PC-3 (cell line): ENCODE measurements around the gene ARID5A. TPM values are rescaled to one million over a fixed set of nuclear protein-coding genes. Genes with fewer than 3 reads are reported as not detected.
"Not testable (repeated sequence)": the region's sequence is repeated elsewhere in the genome, so short reads cannot be mapped to it uniquely, and the experiment has no call there.

Source experiments
- ATAC-seq: fragments of 200-7000 bp; cut with Tn5 transposase; 2 replicates; pipeline ENCODE4 v1.9.1; 2020; ENCODE audit warnings: mild to moderate bottlenecking, moderate library complexity
- BruUV-seq: library from RNA; stranded (reverse); fragments of 400-500 nt; replicated peaks from 2 replicates; lab custom pipeline; 2021; lab: Mats Ljungman, UMichigan
- CTCF ChIA-PET: fragments of 300-600 bp; sonication (Branson Sonifier 250); formaldehyde crosslinking; loops from one replicate; lab custom pipeline; 2022; ENCODE audit warnings: antibody characterized with exemption; lab: Charles Lee
- POLR2A ChIA-PET: fragments of 300-600 bp; sonication (Branson Sonifier 250); formaldehyde crosslinking; loops from one replicate; lab custom pipeline; 2022; ENCODE audit warnings: antibody characterized with exemption; ENCODE audit not compliant: unreplicated experiment; lab: Charles Lee
- DNase-seq: peaks from one replicate; pipeline ENCODE4 v3.0.0-alpha.2; 2015
- H2AFZ ChIP-seq: fragments of 300-600 bp; sonication (generic); 2 replicates; pipeline ENCODE4 v1.6.0; 2016; ENCODE audit warnings: antibody characterized with exemption, low read length
- H3F3A ChIP-seq: fragments of 300-600 bp; sonication (generic); one replicate; pipeline ENCODE4 v1.6.0; 2017; ENCODE audit warnings: antibody characterized with exemption, low read length, control low read depth, mild to moderate bottlenecking; ENCODE audit not compliant: unreplicated experiment
- H3K27ac ChIP-seq: fragments of 300-600 bp; sonication (generic); 2 replicates; pipeline ENCODE4 v1.5.1; 2016; ENCODE audit warnings: mild to moderate bottlenecking, low read length
- H3K27me3 ChIP-seq: fragments of 300-600 bp; sonication (generic); 2 replicates; pipeline ENCODE4 v1.6.1; 2016; ENCODE audit warnings: low read length, mixed read lengths
- H3K36me3 ChIP-seq: fragments of 300-600 bp; sonication (generic); 2 replicates; pipeline ENCODE4 v1.6.1; 2016; ENCODE audit warnings: low read depth, mixed run types, low read length, mixed read lengths
- H3K4me1 ChIP-seq: fragments of 300-600 bp; sonication (generic); 2 replicates; pipeline ENCODE4 v1.5.1; 2016; ENCODE audit warnings: low read length; ENCODE audit not compliant: insufficient read depth
- H3K4me2 ChIP-seq: fragments of 300-600 bp; sonication (generic); 2 replicates; pipeline ENCODE4 v1.6.0; 2016; ENCODE audit warnings: low read length
- H3K4me3 ChIP-seq: fragments of 300-600 bp; sonication (generic); 2 replicates; pipeline ENCODE4 v1.5.1; 2016; ENCODE audit warnings: mild to moderate bottlenecking, low read length, mixed read lengths
- H3K79me2 ChIP-seq: fragments of 300-600 bp; sonication (generic); 2 replicates; pipeline ENCODE4 v1.6.1; 2017; ENCODE audit warnings: low read length, mixed read lengths
- H3K9ac ChIP-seq: fragments of 300-600 bp; sonication (generic); 2 replicates; pipeline ENCODE4 v1.6.0; 2016; ENCODE audit warnings: mild to moderate bottlenecking, low read length
- H3K9me2 ChIP-seq: fragments of 300-600 bp; sonication (generic); replicated peaks from 2 replicates; pipeline ENCODE4 v1.6.1; 2016; ENCODE audit warnings: mixed run types, low read length, mixed read lengths
- H3K9me3 ChIP-seq: fragments of 300-600 bp; sonication (generic); 2 replicates; pipeline ENCODE4 v1.6.1; 2016; ENCODE audit warnings: low read length, mixed read lengths
- H4K20me1 ChIP-seq: fragments of 300-600 bp; sonication (generic); 2 replicates; pipeline ENCODE4 v1.6.1; 2016; ENCODE audit warnings: low read length, mixed read lengths
- CTCF ChIP-seq: fragments of 300-600 bp; sonication (generic); conservative IDR thresholded peaks from 2 replicates; pipeline ENCODE4 v1.5.1; 2017; ENCODE audit warnings: antibody characterized with exemption, low read depth, mild to moderate bottlenecking, low read length
- EZH2 ChIP-seq: fragments of 300-600 bp; sonication (generic); IDR thresholded peaks from one replicate; pipeline ENCODE4 v1.6.1; 2017; ENCODE audit warnings: antibody characterized with exemption, mild to moderate bottlenecking, low read length; ENCODE audit not compliant: unreplicated experiment
- EZH2phosphoT487 ChIP-seq: fragments of 300-600 bp; sonication (generic); IDR thresholded peaks from 2 replicates; pipeline ENCODE4 v1.6.1; 2018; ENCODE audit warnings: mild to moderate bottlenecking, antibody characterized with exemption, low read length, borderline replicate concordance
- intact Hi-C: fragments of 100-400 bp; cut with micrococcal nuclease; formaldehyde crosslinking; loops from 2 replicates; pipeline ENCODE4 v1.9.0; 2023
- total RNA-seq: library from RNA; depleted of rRNA; stranded (reverse); fragments of >200 nt; gene quantifications from 2 replicates; pipeline ENCODE4 v1.2.3, GENCODE V29; 2014

Gene ARID5A
- total RNA-seq, 1 experiment from 2014 or later, result 8.2 TPM

GRCh38 chr2:96498021-96498431 is 38.5 kb upstream of the ARID5A start:
- intact Hi-C loops, result loop anchor here (1.0 kb wide), 1 partner anchor 9 kb away; no protein-coding TSS in a partner anchor
- no peaks in the 10 kb centered on the region for H3K36me3 ChIP-seq
- TF ChIP-seq CTCF (no peak), EZH2 (no peak), EZH2phosphoT487 (no peak)
- H2AFZ ChIP-seq, result no peak overlapping the region
- H4K20me1 ChIP-seq, result no peaks in the 10 kb centered on the region
- BruUV-seq, result no TSS peak
- no peaks in the 10 kb centered on the region for H3K9me2 ChIP-seq
- no peak overlapping the region for H3K27ac ChIP-seq
- H3F3A ChIP-seq, result no peaks in the 10 kb centered on the region
- no peaks in the 10 kb centered on the region for H3K79me2 ChIP-seq
- H3K4me3 ChIP-seq, result no peak overlapping the region
- ATAC-seq (no peak), DNase-seq (no peak)
- no peaks in the 10 kb centered on the region for H3K9me3 ChIP-seq
- ChIA-PET CTCF (no interaction called here), POLR2A (no interaction called here)
- H3K4me1 ChIP-seq, result peaks cover 3% of the 10 kb centered on the region; the same call in 1 of the 2 replicates
- no peaks in the 10 kb centered on the region for H3K27me3 ChIP-seq
- no peak overlapping the region for H3K4me2 ChIP-seq
- no peak overlapping the region for H3K9ac ChIP-seq

GRCh38 chr2:96498611-96499010 is 37.9 kb upstream of the ARID5A start:
- H3F3A ChIP-seq, H3K27ac ChIP-seq, ATAC-seq, POLR2A ChIA-PET, H4K20me1 ChIP-seq, CTCF ChIA-PET, H3K4me3 ChIP-seq, H3K4me2 ChIP-seq, BruUV-seq, H3K36me3 ChIP-seq, H3K79me2 ChIP-seq, DNase-seq, H2AFZ ChIP-seq, H3K4me1 ChIP-seq, H3K27me3 ChIP-seq, H3K9me2 ChIP-seq, H3K9me3 ChIP-seq, H3K9ac ChIP-seq: not testable (repeated sequence)
- intact Hi-C loops, result loop anchor here (1.0 kb wide), 1 partner anchor 9 kb away; no protein-coding TSS in a partner anchor

GRCh38 chr2:96499061-96499960 is 37.2 kb upstream of the ARID5A start:
- BruUV-seq, result no TSS peak
- no peaks in the 10 kb centered on the region for H3F3A ChIP-seq

More at GRCh38 chr2:96499061-96499960, 37.2 kb upstream of the ARID5A start:
- Histone ChIP-seq H2AFZ (no peak overlapping the region), H3K79me2 (no peaks in the 10 kb centered on the region), H3K9me2 (no peaks in the 10 kb centered on the region), H3K4me2 (no peak overlapping the region), H3K4me3 (no peak overlapping the region), H3K9ac (no peak overlapping the region), H3K36me3 (no peaks in the 10 kb centered on the region), H4K20me1 (no peaks in the 10 kb centered on the region), H3K27me3 (no peaks in the 10 kb centered on the region), H3K27ac (no peak overlapping the region), H3K4me1 (no peaks in the 10 kb centered on the region), H3K9me3 (no peaks in the 10 kb centered on the region)
- POLR2A ChIA-PET, result no interaction called here
- DNase-seq (no peak), ATAC-seq (no peak)
- TF ChIP-seq CTCF (no peak), EZH2 (no peak), EZH2phosphoT487 (no peak)
- intact Hi-C loops, result no loop called here
- CTCF ChIA-PET, result no interaction called here
